ENCODE measurements around the gene FGF1. TPM values are rescaled to one million over a fixed set of nuclear protein-coding genes. Genes with fewer than 3 reads are reported as not detected.

The FGF1 gene
- total RNA-seq, 1 donor from 2014 or later = 2.7 TPM

GRCh38 chr5:142551338-142552067 lies 134.4 kb downstream of the FGF1 start:
- Mint-ChIP-seq H3K4me1 (ENCODE audit: unreplicated experiment) (peaks cover 25% of the 10 kb centered on the region), H3K9me3 (no peaks in the 10 kb centered on the region), H3K4me3 (peak overlapping the region; percentile 61), H3K36me3 (no peaks in the 10 kb centered on the region), H3K27ac (no peak overlapping the region), H3K27me3 (peaks cover 6% of the 10 kb centered on the region)
- TF ChIP-seq CTCF (conservative IDR thresholded peaks at IDR 0.05) = no peak
- peak; percentile 71 for DNase-seq (ENCODE audit: extremely low spot score, unreplicated experiment)

GRCh38 chr5:142550471-142550870 lies 135.4 kb downstream of the FGF1 start:
- no peak for TF ChIP-seq CTCF (conservative IDR thresholded peaks at IDR 0.05)
- Mint-ChIP-seq H3K27ac (no peak overlapping the region), H3K9me3 (no peaks in the 10 kb centered on the region), H3K27me3 (peaks cover 6% of the 10 kb centered on the region), H3K4me3 (no peak overlapping the region), H3K4me1 (ENCODE audit: unreplicated experiment) (peaks cover 25% of the 10 kb centered on the region), H3K36me3 (no peaks in the 10 kb centered on the region)
- DNase-seq (ENCODE audit: extremely low spot score, unreplicated experiment) = no peak

- Mint-ChIP-seq H3K4me3 (no peak overlapping the region), H3K9me3 (no peaks in the 10 kb centered on the region), H3K4me1 (ENCODE audit: unreplicated experiment) (peaks cover 25% of the 10 kb centered on the region), H3K36me3 (no peaks in the 10 kb centered on the region), H3K27ac (no peak overlapping the region), H3K27me3 (peaks cover 6% of the 10 kb centered on the region)
- no peak for DNase-seq (ENCODE audit: extremely low spot score, unreplicated experiment)
- TF ChIP-seq CTCF (conservative IDR thresholded peaks at IDR 0.05) = no peak
These were observed 136.1 kb downstream of the FGF1 start for GRCh38 chr5:142549834-142550233.

GRCh38 chr5:142548739-142549275 lies 137.1 kb downstream of the FGF1 start:
- DNase-seq (ENCODE audit: extremely low spot score, unreplicated experiment) = peak; percentile 74
- Mint-ChIP-seq H3K27ac (no peak overlapping the region), H3K4me3 (no peak overlapping the region), H3K27me3 (peaks cover 6% of the 10 kb centered on the region), H3K9me3 (no peaks in the 10 kb centered on the region), H3K36me3 (no peaks in the 10 kb centered on the region), H3K4me1 (ENCODE audit: unreplicated experiment) (peaks cover 35% of the 10 kb centered on the region)
- TF ChIP-seq CTCF (conservative IDR thresholded peaks at IDR 0.05) = peak; percentile 96

GRCh38 chr5:142547445-142548380 lies 138.2 kb downstream of the FGF1 start:
- Mint-ChIP-seq H3K36me3 (no peaks in the 10 kb centered on the region), H3K4me3 (no peak overlapping the region), H3K9me3 (no peaks in the 10 kb centered on the region), H3K4me1 (ENCODE audit: unreplicated experiment) (peaks cover 35% of the 10 kb centered on the region), H3K27me3 (peaks cover 6% of the 10 kb centered on the region), H3K27ac (no peak overlapping the region)
- TF ChIP-seq CTCF (conservative IDR thresholded peaks at IDR 0.05) = no peak
- no peak for DNase-seq (ENCODE audit: extremely low spot score, unreplicated experiment)

All from type B pancreatic cell (in vitro differentiated cells).